Osteoblast (primary cell): ENCODE data around the gene ZC3H18. TPM values are rescaled to one million over a fixed set of nuclear protein-coding genes. Genes with fewer than 3 reads are reported as not detected.

Experiments used
- DNase-seq: peaks from one replicate; pipeline ENCODE4 v3.0.0; 2011; ENCODE audit warnings: low spot score, mixed read lengths; ENCODE audit not compliant: insufficient read length; ENCODE audit errors: missing footprints
- H2AFZ ChIP-seq: 2 replicates; pipeline ENCODE4 v1.6.0; 2011; ENCODE audit warnings: mild to moderate bottlenecking, low read length
- H3K27ac ChIP-seq: 2 replicates; pipeline ENCODE4 v1.5.1; 2011; ENCODE audit warnings: mild to moderate bottlenecking, low read depth, low read length, moderate library complexity
- H3K27me3 ChIP-seq: 2 replicates; pipeline ENCODE4 v1.6.0; 2012; ENCODE audit warnings: mild to moderate bottlenecking, control low read depth, inconsistent platforms, low read length, moderate library complexity; ENCODE audit not compliant: insufficient read depth
- H3K36me3 ChIP-seq: 2 replicates; pipeline ENCODE4 v1.5.1; 2011; ENCODE audit warnings: mild to moderate bottlenecking, low read length, control low read depth, moderate library complexity; ENCODE audit not compliant: insufficient read depth
- H3K4me1 ChIP-seq: 2 replicates; pipeline ENCODE4 v1.5.1; 2011; ENCODE audit warnings: mild to moderate bottlenecking, low read length, control low read depth, moderate library complexity; ENCODE audit not compliant: insufficient read depth
- H3K4me2 ChIP-seq: 2 replicates; pipeline ENCODE4 v1.6.0; 2011; ENCODE audit warnings: mild to moderate bottlenecking, low read length; ENCODE audit not compliant: insufficient read depth
- H3K4me3 ChIP-seq: fragments of 200-600 bp; sonication (generic); 3 replicates; pipeline ENCODE4 v1.5.1; 2012; ENCODE audit warnings: mild to moderate bottlenecking, low read length, inconsistent platforms; ENCODE audit not compliant: insufficient read depth
- H3K79me2 ChIP-seq: 2 replicates; pipeline ENCODE4 v1.6.0; 2012; ENCODE audit warnings: mild to moderate bottlenecking, low read length, control low read depth, inconsistent platforms; ENCODE audit not compliant: insufficient read depth
- H3K9me3 ChIP-seq: 2 replicates; pipeline ENCODE4 v1.5.1; 2011; ENCODE audit warnings: low read depth, low read length, control low read depth
- H4K20me1 ChIP-seq: 2 replicates; pipeline ENCODE4 v1.6.0; 2012; ENCODE audit warnings: mild to moderate bottlenecking, low read length, control low read depth; ENCODE audit not compliant: insufficient read depth
- CTCF ChIP-seq: IDR thresholded peaks from 2 replicates; pipeline ENCODE4 v1.5.1; 2011; ENCODE audit warnings: mild to moderate bottlenecking, low read depth, low read length, moderate library complexity; ENCODE audit errors: extremely low read depth
- total RNA-seq: library from RNA; depleted of rRNA; stranded (reverse); fragments of >200 nt; gene quantifications from 2 replicates; pipeline ENCODE4 v1.2.3, GENCODE V29; 2012

ZC3H18 gene
- total RNA-seq, 1 donor: 10.9 TPM

- peak; percentile 61 for DNase-seq
- H3K9me3 ChIP-seq: no peaks in the 10 kb centered on the region
- peaks cover 35% of the 10 kb centered on the region for H4K20me1 ChIP-seq
- H3K4me2 ChIP-seq: no peak overlapping the region
- peaks cover 46% of the 10 kb centered on the region for H3K79me2 ChIP-seq
- H3K27ac ChIP-seq: no peak overlapping the region
- no peak for TF ChIP-seq CTCF
- no peaks in the 10 kb centered on the region for H3K4me1 ChIP-seq
- H3K27me3 ChIP-seq: no peaks in the 10 kb centered on the region
- H3K36me3 ChIP-seq: peaks cover 17% of the 10 kb centered on the region
- no peak overlapping the region for H3K4me3 ChIP-seq
- no peak overlapping the region for H2AFZ ChIP-seq
Observed at GRCh38 chr16:88618182-88618955, 48.2 kb downstream of the ZC3H18 start.

GRCh38 chr16:88618956-88619667 lies 48.9 kb downstream of the ZC3H18 start:
- H3K27me3 ChIP-seq: no peaks in the 10 kb centered on the region
- peaks cover 45% of the 10 kb centered on the region for H3K79me2 ChIP-seq
- H2AFZ ChIP-seq: no peak overlapping the region
- peak; percentile 56 for DNase-seq
- peaks cover 32% of the 10 kb centered on the region for H4K20me1 ChIP-seq
- peaks cover 24% of the 10 kb centered on the region for H3K36me3 ChIP-seq
- H3K9me3 ChIP-seq: no peaks in the 10 kb centered on the region
- H3K4me2 ChIP-seq: no peak overlapping the region
- TF ChIP-seq CTCF: no peak
- H3K4me1 ChIP-seq: no peaks in the 10 kb centered on the region
- H3K4me3 ChIP-seq: no peak overlapping the region
- no peak overlapping the region for H3K27ac ChIP-seq

GRCh38 chr16:88619859-88620815 lies 49.9 kb downstream of the ZC3H18 start:
- H3K4me3 ChIP-seq: no peak overlapping the region
- H4K20me1 ChIP-seq: peaks cover 25% of the 10 kb centered on the region
- no peaks in the 10 kb centered on the region for H3K9me3 ChIP-seq
- H3K79me2 ChIP-seq: peaks cover 45% of the 10 kb centered on the region
- peaks cover 29% of the 10 kb centered on the region for H3K36me3 ChIP-seq
- no peak overlapping the region for H3K4me2 ChIP-seq
- H2AFZ ChIP-seq: no peak overlapping the region
- H3K4me1 ChIP-seq: no peaks in the 10 kb centered on the region
- TF ChIP-seq CTCF: no peak
- H3K27me3 ChIP-seq: no peaks in the 10 kb centered on the region
- DNase-seq: peak; percentile 61
- no peak overlapping the region for H3K27ac ChIP-seq
